Choroid plexus epithelial cell (primary cell): ENCODE measurements around the gene NDUFS7.
"Not testable (repeated sequence)": the region's sequence is repeated elsewhere in the genome, so short reads cannot be mapped to it uniquely, and the experiment has no call there.

ENCODE experiments used
- DNase-seq: peaks from one replicate; pipeline ENCODE4 v3.0.0-alpha.2; 2010; ENCODE audit warnings: low read depth
- H3K4me3 ChIP-seq: 2 replicates; pipeline ENCODE4 v1.5.1; 2011; ENCODE audit warnings: low read depth, mild to moderate bottlenecking, control low read depth, low read length, moderate library complexity
- CTCF ChIP-seq: conservative IDR thresholded peaks from 2 replicates; pipeline ENCODE4 v1.5.1; 2011; ENCODE audit warnings: low read depth, mild to moderate bottlenecking, control low read depth, inconsistent platforms, low read length, moderate library complexity

Gene NDUFS7

DNA sequence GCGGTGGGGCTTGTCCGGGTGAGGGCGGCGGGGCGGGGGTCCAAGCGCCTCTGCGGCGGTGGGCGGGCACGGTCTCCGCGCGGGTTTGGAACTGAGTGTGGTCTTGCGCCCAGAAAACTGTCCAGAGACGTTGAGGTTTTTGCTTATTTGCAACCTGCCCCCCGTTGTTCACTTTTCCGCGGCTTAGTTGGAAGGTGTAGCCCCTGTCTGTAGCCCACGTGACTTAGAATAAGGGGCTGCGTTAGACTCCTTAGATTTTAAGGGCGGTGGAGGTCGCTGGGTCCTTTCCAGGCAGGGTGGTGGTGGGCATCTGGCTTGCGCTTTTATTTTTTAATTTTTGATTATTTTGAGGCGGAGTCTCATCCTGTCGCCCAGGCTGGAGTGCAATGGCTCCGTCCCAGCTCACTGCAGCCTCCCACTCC is 55.2 kb downstream of the NDUFS7 start:
- no peak for DNase-seq
- H3K4me3 ChIP-seq, result peak overlapping the region; percentile 94
- no peak for TF ChIP-seq CTCF

- H3K4me3 ChIP-seq, result peak overlapping the region; percentile 94
Observed at GRCh38 chr19:1439525-1440417, 56.1 kb downstream of the NDUFS7 start.

DNA sequence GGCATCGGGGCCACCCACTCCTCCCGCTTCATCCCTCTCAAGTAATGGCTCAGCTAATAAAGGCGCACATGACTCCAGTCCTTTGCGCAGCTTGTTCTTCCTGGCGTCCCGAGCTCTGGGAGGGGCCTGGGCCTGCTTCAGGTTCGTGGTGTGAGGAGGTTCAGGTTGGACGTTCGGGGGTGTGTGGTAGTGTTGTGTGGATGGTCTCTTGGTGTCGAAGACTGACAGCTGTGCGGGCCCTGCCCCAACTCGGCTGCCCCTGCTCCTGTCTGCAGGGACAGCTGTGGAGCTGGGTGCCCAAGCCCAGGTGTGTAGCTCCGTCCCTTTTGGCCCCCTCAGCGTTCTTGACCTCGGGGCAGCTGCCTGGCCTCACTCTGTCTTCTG is 56.7 kb downstream of the NDUFS7 start:
- DNase-seq, result no peak
- H3K4me3 ChIP-seq, result peak overlapping the region; percentile 8
- no peak for TF ChIP-seq CTCF

More at GRCh38 chr19:1439525-1440417, 56.1 kb downstream of the NDUFS7 start:
- not testable (repeated sequence) for DNase-seq

GRCh38 chr19:1441022-1441426 is 57.3 kb downstream of the NDUFS7 start:
- H3K4me3 ChIP-seq, result no peak overlapping the region
- no peak for DNase-seq
- TF ChIP-seq CTCF, result no peak

DNA sequence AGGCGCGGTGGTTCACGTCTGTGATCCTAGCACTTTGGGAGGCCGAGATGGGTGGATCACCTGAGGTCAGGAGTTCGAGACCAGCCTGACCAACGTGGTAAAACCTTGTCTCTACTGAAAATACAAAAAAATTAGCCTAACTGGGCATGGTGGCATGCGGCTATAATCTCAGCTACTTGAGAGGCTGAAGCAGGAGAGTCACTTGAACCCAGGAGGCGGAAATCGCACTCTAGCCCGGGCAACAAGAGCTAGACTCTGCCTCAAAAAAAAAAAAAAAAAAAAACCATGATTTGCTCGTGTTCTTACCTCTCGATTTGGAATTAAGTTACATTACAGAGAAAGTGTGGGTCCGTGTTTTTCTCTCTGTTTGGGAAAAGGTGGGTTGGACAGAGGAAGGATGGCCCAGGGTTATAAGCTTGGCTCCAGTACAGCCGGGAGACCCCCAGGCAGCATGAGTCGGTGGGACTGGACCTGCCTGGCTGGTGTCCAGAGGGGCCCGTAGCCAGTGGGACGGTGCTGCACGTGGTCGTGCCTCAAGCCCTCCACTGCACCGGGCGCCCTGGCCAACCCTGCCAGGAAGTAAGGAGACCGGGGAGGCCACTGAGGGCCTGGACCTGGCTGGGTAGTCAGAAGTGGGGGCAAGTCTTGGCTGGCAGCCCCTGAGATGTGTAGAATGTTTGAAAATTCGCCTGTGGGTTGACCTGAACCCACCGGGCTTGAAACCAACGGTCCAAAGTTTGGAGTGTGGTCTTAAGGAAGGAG is 58.2 kb downstream of the NDUFS7 start:
- H3K4me3 ChIP-seq, result no peak overlapping the region
- TF ChIP-seq CTCF, result no peak
- no peak for DNase-seq
